Head of caudate nucleus (tissue), 42 donors: ENCODE measurements around the gene C4B.
A peak's percentile ranks its signal among the peaks of the same experiment; 100 is the strongest.
"Not testable (repeated sequence)": the region's sequence is repeated elsewhere in the genome, so short reads cannot be mapped to it uniquely, and the experiment has no call there.

Experiments used
- DNase-seq, 42 donors: peaks; one replicate each; pipeline versions ENCODE4 v3.0.0 to v3.0.0-alpha.2; 2020 to 2021; ENCODE audit warnings: mixed read lengths in 7 of 42
- intact Hi-C: fragments of 100-400 bp; cut with DNase I; formaldehyde crosslinking; loops from one replicate; pipeline ENCODE4 v1.15.0; 2022

The C4B gene

GRCh38 chr6:32012941-32013617, 1.5 kb upstream of the C4B start:
- peak in 9 of 42 donors; percentile 1 to 39 (median 4) for DNase-seq
- intact Hi-C loops, result not testable (repeated sequence)

GRCh38 chr6:32013738-32014137, 857 bp upstream of the C4B start:
- intact Hi-C loops, DNase-seq: not testable (repeated sequence)

GRCh38 chr6:32022100-32022499, 7.5 kb downstream of the C4B start:
- DNase-seq, result not testable (repeated sequence)

GRCh38 chr6:32028631-32029030, 14.0 kb downstream of the C4B start:
- DNase-seq, intact Hi-C loops: not testable (repeated sequence)

More at GRCh38 chr6:32022100-32022499, 7.5 kb downstream of the C4B start:
- intact Hi-C loops, result not testable (repeated sequence)

- DNase-seq, intact Hi-C loops: not testable (repeated sequence)
Measured at GRCh38 chr6:32029553-32029952, 15.0 kb downstream of the C4B start.

GRCh38 chr6:32035283-32036013, 20.9 kb downstream of the C4B start:
- intact Hi-C loops, DNase-seq: not testable (repeated sequence)

- intact Hi-C loops, result not testable (repeated sequence)
- peak in 1 of 42 donors; percentile 2 for DNase-seq
Measured at GRCh38 chr6:32037136-32037535, 22.5 kb downstream of the C4B start.

- intact Hi-C loops, DNase-seq: not testable (repeated sequence)
Measured at GRCh38 chr6:32037598-32038524, 23.3 kb downstream of the C4B start, which contains the start of gene CYP21A2. TSS of gene CYP21A2 (plus strand) at chr6:32038415. CDS start at chr6:32038423, 8 bp downstream.

- DNase-seq, intact Hi-C loops: not testable (repeated sequence)
Measured at GRCh38 chr6:32038878-32039277, 24.3 kb downstream of the C4B start.

GRCh38 chr6:32039321-32040274, 25.0 kb downstream of the C4B start:
- intact Hi-C loops, DNase-seq: not testable (repeated sequence)

- intact Hi-C loops, DNase-seq: not testable (repeated sequence)
Measured at GRCh38 chr6:32040299-32041049, 25.9 kb downstream of the C4B start.

- DNase-seq, intact Hi-C loops: not testable (repeated sequence)
Measured at GRCh38 chr6:32041050-32041321, 26.4 kb downstream of the C4B start.

- intact Hi-C loops, result not testable (repeated sequence)
Measured at GRCh38 chr6:32041385-32041784, 26.8 kb downstream of the C4B start.

GRCh38 chr6:32042276-32042675, 27.7 kb downstream of the C4B start:
- DNase-seq, intact Hi-C loops: not testable (repeated sequence)

More at GRCh38 chr6:32041385-32041784, 26.8 kb downstream of the C4B start:
- not testable (repeated sequence) for DNase-seq

GRCh38 chr6:32043589-32044380, 29.2 kb downstream of the C4B start:
- intact Hi-C loops, DNase-seq: not testable (repeated sequence)

- DNase-seq, intact Hi-C loops: not testable (repeated sequence)
Measured at GRCh38 chr6:32044916-32045315, 30.3 kb downstream of the C4B start.
